ENCODE results near the gene CYTH2.
A peak's percentile ranks its signal among the peaks of the same experiment; 100 is the strongest.

The CYTH2 gene

DNA sequence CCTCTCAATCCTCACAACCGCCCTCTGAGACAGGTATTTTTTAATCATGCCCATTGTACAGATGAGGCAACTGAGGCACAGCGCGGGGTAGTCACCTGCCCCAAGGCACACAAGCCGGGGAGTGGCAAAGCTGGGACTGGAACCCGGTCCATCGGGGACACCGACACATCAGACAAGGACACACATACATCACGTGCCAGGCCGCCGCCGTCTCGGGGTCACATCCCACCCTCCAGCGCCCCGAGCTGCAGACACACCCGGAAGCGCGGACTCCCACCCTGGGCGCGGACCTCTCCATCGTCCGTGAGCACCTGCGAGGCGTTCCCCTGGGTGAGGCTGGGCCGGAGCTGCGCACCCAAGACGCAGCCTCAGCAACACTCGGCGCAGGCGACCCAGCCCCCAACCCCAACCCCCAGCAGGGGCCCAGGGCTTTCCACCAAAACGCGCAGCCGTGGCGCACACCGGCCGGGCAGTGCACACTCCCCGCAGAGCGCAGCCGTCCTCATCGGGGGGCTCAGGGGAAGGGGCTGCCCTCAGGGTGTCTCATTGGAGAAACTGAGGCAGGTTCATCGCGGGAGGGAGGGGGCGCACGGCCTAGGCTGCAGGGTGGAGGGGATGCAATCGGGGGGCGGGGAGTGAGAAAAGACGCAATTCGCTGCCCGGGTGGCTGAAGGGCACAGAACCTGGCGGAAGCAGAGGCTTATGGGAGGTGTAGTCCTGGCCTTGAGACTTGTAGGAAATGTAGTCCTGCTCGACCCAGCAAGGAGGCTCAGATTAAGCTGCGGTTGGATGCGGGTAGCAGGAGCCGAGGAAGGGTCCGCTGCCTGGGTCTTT, 44.3 kb downstream of the CYTH2 start:
- ATAC-seq, result peak; percentile 87
- TF ChIP-seq GLIS3 (CRISPR knock-in tag; IDR thresholded peaks at IDR 0.05), result no peak
- TF ChIP-seq, protein P1, sequence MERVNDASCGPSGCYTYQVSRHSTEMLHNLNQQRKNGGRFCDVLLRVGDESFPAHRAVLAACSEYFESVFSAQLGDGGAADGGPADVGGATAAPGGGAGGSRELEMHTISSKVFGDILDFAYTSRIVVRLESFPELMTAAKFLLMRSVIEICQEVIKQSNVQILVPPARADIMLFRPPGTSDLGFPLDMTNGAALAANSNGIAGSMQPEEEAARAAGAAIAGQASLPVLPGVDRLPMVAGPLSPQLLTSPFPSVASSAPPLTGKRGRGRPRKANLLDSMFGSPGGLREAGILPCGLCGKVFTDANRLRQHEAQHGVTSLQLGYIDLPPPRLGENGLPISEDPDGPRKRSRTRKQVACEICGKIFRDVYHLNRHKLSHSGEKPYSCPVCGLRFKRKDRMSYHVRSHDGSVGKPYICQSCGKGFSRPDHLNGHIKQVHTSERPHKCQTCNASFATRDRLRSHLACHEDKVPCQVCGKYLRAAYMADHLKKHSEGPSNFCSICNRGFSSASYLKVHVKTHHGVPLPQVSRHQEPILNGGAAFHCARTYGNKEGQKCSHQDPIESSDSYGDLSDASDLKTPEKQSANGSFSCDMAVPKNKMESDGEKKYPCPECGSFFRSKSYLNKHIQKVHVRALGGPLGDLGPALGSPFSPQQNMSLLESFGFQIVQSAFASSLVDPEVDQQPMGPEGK (CRISPR knock-in tag; IDR thresholded peaks at IDR 0.05; ENCODE audit: borderline replicate concordance), result peak; percentile 44; the same call in 1 of the 2 replicates

DNA sequence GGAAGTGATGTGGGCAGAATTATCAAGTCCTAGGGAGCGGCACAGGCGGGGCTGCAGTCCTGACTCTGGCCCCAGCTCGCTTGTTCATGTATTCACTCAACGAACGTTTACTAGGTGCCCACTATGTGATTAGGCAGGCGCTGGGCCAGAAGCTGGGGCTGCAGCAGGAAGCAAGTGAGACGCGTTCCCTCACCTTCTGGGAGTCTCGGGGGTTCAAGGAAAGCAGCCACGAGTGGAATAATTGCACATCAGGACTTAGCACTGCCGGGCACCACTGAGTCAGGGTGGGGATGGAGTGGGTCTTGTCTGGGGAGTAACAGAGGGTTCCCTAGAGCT, 44.9 kb downstream of the CYTH2 start:
- TF ChIP-seq BACH2 (CRISPR knock-in tag; IDR thresholded peaks at IDR 0.05; ENCODE audit: borderline replicate concordance) (no peak), ZNF70 (CRISPR knock-in tag; IDR thresholded peaks at IDR 0.05) (no peak), POU6F1 (CRISPR knock-in tag; IDR thresholded peaks at IDR 0.05; ENCODE audit: borderline replicate concordance, low read depth) (no peak), CSDC2 (CRISPR knock-in tag; IDR thresholded peaks at IDR 0.05) (no peak), SNAI2 (CRISPR knock-in tag; IDR thresholded peaks at IDR 0.05) (no peak), ZFP3 (CRISPR knock-in tag; IDR thresholded peaks at IDR 0.05) (no peak), ZFP30 (CRISPR knock-in tag; IDR thresholded peaks at IDR 0.05) (no peak), GLIS3 (CRISPR knock-in tag; IDR thresholded peaks at IDR 0.05) (no peak), PPARA (CRISPR knock-in tag; IDR thresholded peaks at IDR 0.05; ENCODE audit: borderline replicate concordance) (no peak), TCF4 (CRISPR knock-in tag; IDR thresholded peaks at IDR 0.05; ENCODE audit: borderline replicate concordance) (no peak), ZC3H10 (CRISPR knock-in tag; IDR thresholded peaks at IDR 0.05) (no peak), ZNF8 (CRISPR knock-in tag; IDR thresholded peaks at IDR 0.05) (no peak), ISL1 (CRISPR knock-in tag; IDR thresholded peaks at IDR 0.05) (no peak), ZNF565 (CRISPR knock-in tag; conservative IDR thresholded peaks at IDR 0.05; ENCODE audit: low read depth) (no peak), ARNTL (CRISPR knock-in tag; IDR thresholded peaks at IDR 0.05; ENCODE audit: borderline replicate concordance, low read depth) (no peak), OSR1 (CRISPR knock-in tag; IDR thresholded peaks at IDR 0.05) (no peak)
- TF ChIP-seq, protein P1 (CRISPR knock-in tag; IDR thresholded peaks at IDR 0.05; ENCODE audit: borderline replicate concordance), result no peak
- TF ChIP-seq, protein P2, sequence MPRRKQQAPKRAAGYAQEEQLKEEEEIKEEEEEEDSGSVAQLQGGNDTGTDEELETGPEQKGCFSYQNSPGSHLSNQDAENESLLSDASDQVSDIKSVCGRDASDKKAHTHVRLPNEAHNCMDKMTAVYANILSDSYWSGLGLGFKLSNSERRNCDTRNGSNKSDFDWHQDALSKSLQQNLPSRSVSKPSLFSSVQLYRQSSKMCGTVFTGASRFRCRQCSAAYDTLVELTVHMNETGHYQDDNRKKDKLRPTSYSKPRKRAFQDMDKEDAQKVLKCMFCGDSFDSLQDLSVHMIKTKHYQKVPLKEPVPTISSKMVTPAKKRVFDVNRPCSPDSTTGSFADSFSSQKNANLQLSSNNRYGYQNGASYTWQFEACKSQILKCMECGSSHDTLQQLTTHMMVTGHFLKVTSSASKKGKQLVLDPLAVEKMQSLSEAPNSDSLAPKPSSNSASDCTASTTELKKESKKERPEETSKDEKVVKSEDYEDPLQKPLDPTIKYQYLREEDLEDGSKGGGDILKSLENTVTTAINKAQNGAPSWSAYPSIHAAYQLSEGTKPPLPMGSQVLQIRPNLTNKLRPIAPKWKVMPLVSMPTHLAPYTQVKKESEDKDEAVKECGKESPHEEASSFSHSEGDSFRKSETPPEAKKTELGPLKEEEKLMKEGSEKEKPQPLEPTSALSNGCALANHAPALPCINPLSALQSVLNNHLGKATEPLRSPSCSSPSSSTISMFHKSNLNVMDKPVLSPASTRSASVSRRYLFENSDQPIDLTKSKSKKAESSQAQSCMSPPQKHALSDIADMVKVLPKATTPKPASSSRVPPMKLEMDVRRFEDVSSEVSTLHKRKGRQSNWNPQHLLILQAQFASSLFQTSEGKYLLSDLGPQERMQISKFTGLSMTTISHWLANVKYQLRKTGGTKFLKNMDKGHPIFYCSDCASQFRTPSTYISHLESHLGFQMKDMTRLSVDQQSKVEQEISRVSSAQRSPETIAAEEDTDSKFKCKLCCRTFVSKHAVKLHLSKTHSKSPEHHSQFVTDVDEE (CRISPR knock-in tag; IDR thresholded peaks at IDR 0.05), result no peak
- TF ChIP-seq, protein P3, sequence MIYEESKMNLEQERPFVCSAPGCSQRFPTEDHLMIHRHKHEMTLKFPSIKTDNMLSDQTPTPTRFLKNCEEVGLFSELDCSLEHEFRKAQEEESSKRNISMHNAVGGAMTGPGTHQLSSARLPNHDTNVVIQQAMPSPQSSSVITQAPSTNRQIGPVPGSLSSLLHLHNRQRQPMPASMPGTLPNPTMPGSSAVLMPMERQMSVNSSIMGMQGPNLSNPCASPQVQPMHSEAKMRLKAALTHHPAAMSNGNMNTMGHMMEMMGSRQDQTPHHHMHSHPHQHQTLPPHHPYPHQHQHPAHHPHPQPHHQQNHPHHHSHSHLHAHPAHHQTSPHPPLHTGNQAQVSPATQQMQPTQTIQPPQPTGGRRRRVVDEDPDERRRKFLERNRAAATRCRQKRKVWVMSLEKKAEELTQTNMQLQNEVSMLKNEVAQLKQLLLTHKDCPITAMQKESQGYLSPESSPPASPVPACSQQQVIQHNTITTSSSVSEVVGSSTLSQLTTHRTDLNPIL (CRISPR knock-in tag; IDR thresholded peaks at IDR 0.05; ENCODE audit: low read depth), result no peak

DNA sequence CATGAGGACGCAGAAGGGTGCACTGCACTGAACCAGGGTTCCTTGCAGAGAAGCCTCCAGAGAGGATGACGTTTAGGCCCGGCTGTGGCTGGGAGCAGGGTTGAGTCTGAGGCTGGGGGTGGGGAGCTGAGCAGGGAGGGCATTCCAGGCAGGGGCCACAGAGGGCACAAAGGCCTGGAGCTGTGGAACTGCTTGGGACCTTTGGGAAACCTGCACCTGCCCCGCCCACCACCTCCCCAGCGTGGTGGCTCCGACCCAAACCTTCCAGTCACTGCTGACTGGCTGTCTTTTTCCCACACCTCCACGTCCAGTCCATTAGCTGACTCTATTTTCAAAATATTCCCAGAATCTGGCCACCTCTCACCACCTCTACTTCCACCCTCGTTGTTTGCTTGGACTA, 47.4 kb downstream of the CYTH2 start:
- ATAC-seq, result no peak
- TF ChIP-seq RARB (CRISPR knock-in tag; IDR thresholded peaks at IDR 0.05), result no peak
- TF ChIP-seq ZFP30 (CRISPR knock-in tag; IDR thresholded peaks at IDR 0.05), result no peak
- no peak for TF ChIP-seq ZNF70 (CRISPR knock-in tag; IDR thresholded peaks at IDR 0.05)
- no peak for TF ChIP-seq TOX (CRISPR knock-in tag; IDR thresholded peaks at IDR 0.05; ENCODE audit: borderline replicate concordance)
- TF ChIP-seq SNAI2 (CRISPR knock-in tag; IDR thresholded peaks at IDR 0.05), result no peak
- no peak for TF ChIP-seq ZNF565 (CRISPR knock-in tag; conservative IDR thresholded peaks at IDR 0.05; ENCODE audit: low read depth)
- no peak for TF ChIP-seq TCF4 (CRISPR knock-in tag; IDR thresholded peaks at IDR 0.05; ENCODE audit: borderline replicate concordance)
- no peak for TF ChIP-seq BACH2 (CRISPR knock-in tag; IDR thresholded peaks at IDR 0.05; ENCODE audit: borderline replicate concordance)
- no peak for TF ChIP-seq ZNF8 (CRISPR knock-in tag; IDR thresholded peaks at IDR 0.05)
- TF ChIP-seq CSDC2 (CRISPR knock-in tag; IDR thresholded peaks at IDR 0.05), result no peak

More for the DNA sequence above, 44.9 kb downstream of the CYTH2 start:
- ATAC-seq, result no peak
